Fibroblast of villous mesenchyme (primary cell): ENCODE data around the gene FOXD2. TPM values are rescaled to one million over a fixed set of nuclear protein-coding genes. Genes with fewer than 3 reads are reported as not detected.

ENCODE experiments used
- DNase-seq: peaks from one replicate; pipeline ENCODE4 v3.0.0-alpha.2; 2010; ENCODE audit warnings: low read depth
- H3K4me3 ChIP-seq: 2 replicates; pipeline ENCODE4 v1.5.1; 2011; ENCODE audit warnings: low read depth, mild to moderate bottlenecking, low read length
- total RNA-seq: library from RNA; depleted of rRNA; stranded (reverse); fragments of >200 nt; gene quantifications from 2 replicates; pipeline ENCODE4 v1.2.3, GENCODE V29; 2012
- TF ChIP-seq, protein P1 (sequence below): IDR thresholded peaks from 2 replicates; pipeline ENCODE4 v1.5.1; 2012; ENCODE audit warnings: low read depth, mild to moderate bottlenecking, low read length; ENCODE audit not compliant: insufficient read depth

Gene FOXD2
- total RNA-seq, 1 donor, result under 0.01 TPM

DNA sequence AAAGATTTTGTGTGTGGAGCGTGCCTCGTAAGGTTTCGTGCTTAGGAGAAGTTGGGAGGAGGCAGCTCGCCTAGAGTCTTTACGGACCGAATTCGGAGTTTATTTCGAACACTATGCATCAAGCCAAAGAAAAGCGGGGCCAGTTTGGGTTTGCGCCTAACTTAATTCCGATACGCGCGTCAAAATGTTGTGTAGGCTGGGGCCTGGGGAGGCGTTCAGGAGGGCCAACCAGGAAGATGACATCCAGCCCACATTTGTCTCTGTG, 6.4 kb downstream of the FOXD2 start:
- DNase-seq, result no peak
- H3K4me3 ChIP-seq, result no peak overlapping the region
- TF ChIP-seq, protein P1, sequence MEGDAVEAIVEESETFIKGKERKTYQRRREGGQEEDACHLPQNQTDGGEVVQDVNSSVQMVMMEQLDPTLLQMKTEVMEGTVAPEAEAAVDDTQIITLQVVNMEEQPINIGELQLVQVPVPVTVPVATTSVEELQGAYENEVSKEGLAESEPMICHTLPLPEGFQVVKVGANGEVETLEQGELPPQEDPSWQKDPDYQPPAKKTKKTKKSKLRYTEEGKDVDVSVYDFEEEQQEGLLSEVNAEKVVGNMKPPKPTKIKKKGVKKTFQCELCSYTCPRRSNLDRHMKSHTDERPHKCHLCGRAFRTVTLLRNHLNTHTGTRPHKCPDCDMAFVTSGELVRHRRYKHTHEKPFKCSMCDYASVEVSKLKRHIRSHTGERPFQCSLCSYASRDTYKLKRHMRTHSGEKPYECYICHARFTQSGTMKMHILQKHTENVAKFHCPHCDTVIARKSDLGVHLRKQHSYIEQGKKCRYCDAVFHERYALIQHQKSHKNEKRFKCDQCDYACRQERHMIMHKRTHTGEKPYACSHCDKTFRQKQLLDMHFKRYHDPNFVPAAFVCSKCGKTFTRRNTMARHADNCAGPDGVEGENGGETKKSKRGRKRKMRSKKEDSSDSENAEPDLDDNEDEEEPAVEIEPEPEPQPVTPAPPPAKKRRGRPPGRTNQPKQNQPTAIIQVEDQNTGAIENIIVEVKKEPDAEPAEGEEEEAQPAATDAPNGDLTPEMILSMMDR, result no peak

DNA sequence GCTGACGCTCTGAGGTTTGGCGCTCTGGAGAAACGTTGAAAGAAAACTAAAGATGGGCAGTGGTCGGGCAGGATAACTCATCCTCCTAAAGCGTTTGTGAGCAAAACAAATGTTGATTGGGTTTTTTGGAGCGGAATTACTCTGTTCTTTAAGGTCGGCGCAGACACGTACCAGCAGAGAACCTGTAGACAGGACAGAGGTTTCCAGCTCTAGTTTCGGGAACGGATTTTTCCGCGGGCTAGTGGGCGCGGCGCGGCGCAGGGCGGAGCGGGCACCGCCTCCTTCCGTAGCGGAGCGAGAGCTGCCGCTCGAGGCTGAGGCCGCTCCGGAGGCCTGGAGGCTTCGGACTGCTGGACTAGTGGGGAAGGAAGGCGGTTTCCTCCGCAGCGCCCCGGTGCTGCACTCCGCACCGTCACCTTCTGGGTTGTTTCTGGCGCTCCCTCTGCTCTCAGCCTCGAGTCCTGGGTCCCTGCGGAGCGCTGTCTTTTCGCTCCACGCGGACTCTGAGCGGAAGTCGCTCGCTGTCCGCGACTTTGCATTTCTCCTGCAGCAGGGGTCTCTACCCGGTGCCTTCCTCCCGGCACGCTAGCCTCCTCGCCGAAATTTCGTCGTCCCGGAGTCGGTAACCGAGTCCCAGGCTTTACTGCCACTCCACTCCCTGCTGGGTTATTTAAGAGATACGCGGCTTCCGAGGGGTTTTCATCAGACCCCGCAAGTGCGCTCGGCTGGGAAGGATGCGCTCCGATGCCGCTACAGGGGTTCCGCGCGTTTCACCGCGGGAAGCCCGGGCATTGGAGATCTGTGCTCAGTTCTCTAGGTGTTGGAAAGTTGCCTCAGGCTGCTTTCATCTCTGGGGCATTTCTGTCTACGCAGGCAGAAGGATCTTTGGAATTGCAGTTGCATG, 7.0 kb downstream of the FOXD2 start:
- no peak for DNase-seq
- H3K4me3 ChIP-seq, result peak overlapping the region; percentile 3
- TF ChIP-seq, protein P1, result no peak

DNA sequence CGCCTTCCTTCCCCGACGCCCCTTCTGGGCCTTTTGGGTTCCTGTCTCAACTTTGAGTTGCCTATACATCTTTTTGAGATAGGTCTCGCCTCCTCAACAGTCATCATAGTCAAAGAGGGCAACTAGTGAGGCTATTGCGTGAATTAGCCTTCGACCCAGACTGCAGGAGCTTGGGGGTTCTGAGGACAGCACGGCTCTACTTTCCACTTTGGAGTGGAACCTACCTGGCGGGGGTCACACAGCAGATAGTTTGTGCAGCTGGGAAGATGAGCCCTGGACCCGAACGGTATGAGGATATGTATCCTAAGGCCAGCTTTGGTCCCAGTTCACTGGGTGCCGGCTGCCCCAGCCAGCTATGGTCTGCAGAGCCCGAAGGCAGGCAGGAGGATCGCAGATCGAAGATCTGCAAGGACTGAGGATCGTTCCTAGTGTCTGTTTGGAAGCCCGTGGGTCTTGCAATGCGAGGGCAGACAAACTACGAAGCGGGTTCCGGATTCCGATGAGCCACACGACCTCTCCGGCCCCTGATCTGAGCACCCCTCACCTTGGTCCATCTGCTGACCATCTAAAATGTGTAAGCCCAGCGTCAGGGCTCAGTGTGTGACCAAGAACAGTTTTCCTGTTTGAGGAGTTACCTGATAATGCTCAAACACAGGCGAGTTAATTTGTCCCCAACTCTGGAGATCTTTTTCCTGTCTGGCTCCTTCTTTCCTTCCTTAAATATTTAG, 8.1 kb downstream of the FOXD2 start:
- TF ChIP-seq, protein P1, result no peak
- no peak for DNase-seq
- no peak overlapping the region for H3K4me3 ChIP-seq

DNA sequence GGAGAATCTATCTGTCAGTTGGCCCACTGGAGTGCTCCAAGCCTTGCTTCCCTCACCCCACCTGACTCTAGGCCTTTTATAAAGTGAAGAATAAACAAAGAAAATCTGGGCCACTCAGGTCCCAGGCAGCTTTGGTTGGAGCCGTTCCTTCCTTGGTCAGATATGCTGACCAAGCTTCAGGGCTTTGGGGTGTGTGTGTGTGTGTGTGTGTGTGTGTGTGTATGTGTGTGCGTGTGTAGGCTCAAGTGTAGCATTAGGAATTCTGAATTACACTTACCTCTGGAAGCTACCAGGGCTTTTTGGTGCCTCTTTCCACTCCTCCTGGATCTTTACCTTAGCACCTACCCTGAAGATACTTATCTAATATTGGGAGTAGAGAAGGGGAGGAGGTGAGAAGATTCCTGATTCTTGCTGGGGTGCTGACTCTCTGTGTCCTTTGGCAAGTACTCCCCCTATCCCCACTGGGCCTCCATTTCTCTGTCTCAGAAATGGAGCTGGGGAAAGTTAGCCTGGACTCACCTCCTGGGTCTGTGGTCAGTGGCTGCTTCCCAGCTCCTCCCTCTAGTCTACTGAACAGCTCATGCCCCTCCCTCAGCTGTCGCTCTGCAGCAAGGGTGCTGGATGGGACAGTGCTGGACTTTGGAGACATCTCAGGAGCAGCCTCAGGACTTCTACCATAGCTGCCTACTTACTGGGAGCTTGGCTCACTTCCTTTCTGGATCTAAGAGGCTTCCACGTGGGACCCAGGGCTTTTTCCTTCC, 10.8 kb downstream of the FOXD2 start:
- DNase-seq, result no peak
- TF ChIP-seq, protein P1, result no peak
- no peak overlapping the region for H3K4me3 ChIP-seq

DNA sequence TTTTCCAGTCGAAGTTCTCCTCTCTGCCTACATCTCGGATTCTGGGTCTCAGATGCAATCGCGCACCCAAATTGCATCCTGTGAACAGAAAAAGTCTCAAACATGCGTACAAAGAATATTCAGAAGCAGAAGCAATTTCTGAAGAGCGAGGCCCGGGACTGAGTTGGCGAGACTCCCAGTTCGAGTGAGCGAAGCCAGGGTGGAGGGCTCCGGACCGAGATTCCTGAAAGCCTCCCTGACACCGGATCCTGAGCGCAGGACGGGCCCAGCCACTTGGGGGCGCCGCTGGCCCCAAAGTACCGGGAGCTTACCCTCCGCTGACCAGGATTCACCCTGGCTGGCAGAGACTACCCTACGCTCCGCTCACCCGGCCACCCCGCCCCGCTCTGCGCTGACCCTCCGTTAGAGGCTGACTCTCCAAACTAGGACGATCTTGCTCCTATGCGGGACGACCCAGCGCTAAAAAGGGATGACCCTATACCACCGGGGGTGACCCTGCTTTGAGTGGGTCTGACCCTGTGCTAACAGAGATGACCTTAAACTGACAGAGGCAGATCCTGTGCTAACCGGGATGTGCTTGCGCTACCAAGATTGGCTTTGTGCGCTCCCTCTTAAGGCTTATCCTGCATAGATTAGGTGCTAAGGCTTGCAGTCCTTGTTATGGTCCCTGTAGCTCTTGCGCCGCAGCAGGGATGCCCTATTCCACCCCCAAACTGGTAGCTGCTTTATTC, 12.1 kb downstream of the FOXD2 start:
- H3K4me3 ChIP-seq, result no peak overlapping the region
- no peak for DNase-seq
- TF ChIP-seq, protein P1, result peak; percentile 37

DNA sequence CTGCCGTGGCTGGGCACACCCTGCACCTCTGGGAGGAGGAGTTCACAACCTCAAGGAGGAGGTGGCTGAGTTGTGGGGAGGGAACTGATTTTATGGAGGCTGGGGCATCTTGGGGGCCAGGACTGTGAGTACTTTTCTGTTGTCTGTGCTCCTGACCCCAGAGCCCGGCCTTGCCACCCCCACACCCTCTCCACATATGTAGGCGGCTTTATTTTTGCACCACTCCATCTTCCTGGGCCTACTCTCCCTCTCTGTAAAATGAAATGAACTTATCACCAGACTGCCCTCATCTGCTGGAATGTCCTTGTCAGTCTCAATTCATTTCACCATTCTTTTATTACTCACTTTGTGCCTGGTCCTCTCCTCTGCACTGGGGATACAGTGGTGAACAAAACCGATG, 12.8 kb downstream of the FOXD2 start:
- TF ChIP-seq, protein P1, result no peak
- DNase-seq, result no peak
- H3K4me3 ChIP-seq, result no peak overlapping the region
